GM23248 (cell line): ENCODE results near the gene SPACA5B.

Source experiments
- EZH2 ChIP-seq: fragments of 200-600 bp; sonication (generic); IDR thresholded peaks from 2 replicates; pipeline ENCODE4 v1.6.1; 2018; ENCODE audit warnings: antibody characterized with exemption, mild to moderate bottlenecking; ENCODE audit not compliant: insufficient read depth, poor library complexity, severe bottlenecking
- EZH2phosphoT487 ChIP-seq: fragments of 200-600 bp; sonication (generic); IDR thresholded peaks from 2 replicates; pipeline ENCODE4 v1.6.1; 2018; ENCODE audit warnings: antibody characterized with exemption, moderate library complexity, mild to moderate bottlenecking, low read depth; ENCODE audit not compliant: insufficient read depth

- no peak for TF ChIP-seq EZH2
- TF ChIP-seq EZH2phosphoT487 = no peak
Measured at GRCh38 chrX:48101443-48101842, 29.0 kb upstream of the SPACA5B start.
